Measurements from ENCODE around the gene ANTKMT. TPM values are rescaled to one million over a fixed set of nuclear protein-coding genes. Genes with fewer than 3 reads are reported as not detected.

Gene ANTKMT
- total and polyA plus RNA-seq, 2 of the 8 experiments (the other 6 are each of a cell fraction or from before 2014, with no cell fraction given) = 26.5 to 26.6 TPM

- H3K4me3 ChIP-seq (ENCODE audit: extremely low read depth in 1 of 4, insufficient read depth in 2 of 4, low read depth in 3 of 4, low read length in 4 of 4) = no peak overlapping the region
- CTCF ChIA-PET (ENCODE audit: partially characterized antibody) = interaction anchor here (0.7 to 1.6 kb wide), 2 partner anchors 9 to 19 kb away, joined by 3 read pairs; no protein-coding TSS in a partner anchor
- TF ChIP-seq HDAC6 (IDR thresholded peaks at IDR 0.05; ENCODE audit: low read depth, low read length) = no peak
- no peak for TF ChIP-seq CHD2 (IDR thresholded peaks at IDR 0.05; ENCODE audit: low read length)
- no peak for TF ChIP-seq SP2 (IDR thresholded peaks at IDR 0.05; ENCODE audit: low read length)
- TF ChIP-seq SP4 (IDR thresholded peaks at IDR 0.05; ENCODE audit: low read length) = no peak
- no peak for TF ChIP-seq SRF (IDR thresholded peaks at IDR 0.05; ENCODE audit: low read depth, low read length)
- TF ChIP-seq TEAD4 (IDR thresholded peaks at IDR 0.05; ENCODE audit: low read depth, low read length) = no peak
- TF ChIP-seq TCF12 (IDR thresholded peaks at IDR 0.05; ENCODE audit: low read depth, low read length) = no peak
- no peak for TF ChIP-seq RXRA (IDR thresholded peaks at IDR 0.05; ENCODE audit: insufficient read depth, low read depth, low read length)
- TF ChIP-seq ATF2 (IDR thresholded peaks at IDR 0.05; ENCODE audit: low read length) = no peak
- no peak for TF ChIP-seq GABPA (IDR thresholded peaks at IDR 0.05; ENCODE audit: borderline replicate concordance, insufficient read depth, low read length)
- TF ChIP-seq POU5F1 (IDR thresholded peaks at IDR 0.05; ENCODE audit: low read depth, low read length) = no peak
- no peak for TF ChIP-seq PHF8 (conservative IDR thresholded peaks at IDR 0.05; ENCODE audit: low read depth, low read length)
- no peak for TF ChIP-seq SIX5 (IDR thresholded peaks at IDR 0.05; ENCODE audit: low read depth, low read length)
These were observed 44.0 kb downstream of the ANTKMT start for GRCh38 chr16:764848-765487.

More at GRCh38 chr16:764848-765487, 44.0 kb downstream of the ANTKMT start:
- Histone ChIP-seq H3K18ac (ENCODE audit: extremely low read depth, low read length) (no peak overlapping the region), H2BK120ac (replicated peaks; ENCODE audit: low read depth, low read length) (no peak overlapping the region), H3K36me3 (ENCODE audit: control insufficient read depth in 2 of 4, insufficient read depth in 4 of 4, low read length in 3 of 4) (no peaks in the 10 kb centered on the region), H3K27ac (ENCODE audit: low read depth, low read length) (no peak overlapping the region), H2BK15ac (ENCODE audit: low read length) (no peak overlapping the region), H3K9me3 (ENCODE audit: insufficient read depth in 2 of 2, low read depth in 1 of 2, low read length in 1 of 2) (no peaks in the 10 kb centered on the region), H3K79me2 (ENCODE audit: control insufficient read depth in 1 of 2, insufficient read depth in 2 of 2, low read length in 2 of 2) (no peaks in the 10 kb centered on the region), H4K5ac (ENCODE audit: insufficient read length, low read depth, low read length) (no peak overlapping the region), H3K23me2 (ENCODE audit: low read depth, low read length) (no peaks in the 10 kb centered on the region; the same call in 1 of the 2 replicates), H4K91ac (replicated peaks; ENCODE audit: insufficient read length, low read length) (no peak overlapping the region), H3K23ac (ENCODE audit: insufficient read length) (no peak overlapping the region), H3K4me1 (replicated peaks in 1 of 4; ENCODE audit: control insufficient read depth in 3 of 4, insufficient read depth in 4 of 4, low read length in 3 of 4) (peaks cover 0 to 9% (median 6%) of the 10 kb centered on the region in 4 experiments; a peak in 5 of 7 replicates), H3K9ac (replicated peaks in 1 of 4; ENCODE audit: extremely low read depth in 1 of 4, low read depth in 3 of 4, low read length in 3 of 4) (no peak overlapping the region), H2AFZ (ENCODE audit: low read length) (no peak overlapping the region), H2BK12ac (ENCODE audit: low read depth, low read length) (no peak overlapping the region), H2BK5ac (ENCODE audit: low read depth, low read length) (no peak overlapping the region), H2AK5ac (ENCODE audit: low read depth, low read length) (no peak overlapping the region), H3K4me2 (ENCODE audit: insufficient read depth in 1 of 2, low read depth in 2 of 2, low read length in 2 of 2) (no peak overlapping the region), H2BK20ac (ENCODE audit: low read length) (no peak overlapping the region), H3K79me1 (ENCODE audit: low read depth, low read length) (no peaks in the 10 kb centered on the region), H3K14ac (ENCODE audit: insufficient read length) (no peak overlapping the region), H3K56ac (replicated peaks; ENCODE audit: insufficient read length, low read depth, low read length) (no peak overlapping the region), H3K4ac (replicated peaks; ENCODE audit: insufficient read length, low read depth, low read length) (no peak overlapping the region), H4K20me1 (replicated peaks in 1 of 2; ENCODE audit: control insufficient read depth in 1 of 2, insufficient read depth in 2 of 2, low read length in 2 of 2) (no peaks in the 10 kb centered on the region), H4K8ac (ENCODE audit: extremely low read depth, insufficient read depth, low read length) (no peak overlapping the region), H3K27me3 (replicated peaks in 1 of 4; ENCODE audit: control insufficient read depth in 3 of 4, extremely low read depth in 1 of 4, insufficient read depth in 3 of 4, low read length in 3 of 4) (no peaks in the 10 kb centered on the region)
- WGBS, 2 experiments (ENCODE audit: extremely low coverage in 1 of 2, insufficient coverage in 1 of 2, insufficient read length in 1 of 2, insufficient replicate concordance in 2 of 2, low coverage in 1 of 2, low lambda C conversion rate in 2 of 2, missing lambda C conversion rate in 1 of 2) = 91% methylated on average over 13 of the region's 38 CpGs; no CpG with 5 or more reads in 1 of the 2 experiments
- POLR2A ChIA-PET (ENCODE audit: partially characterized antibody) = interaction anchor here (1.1 kb wide), 1 partner anchor 45 kb away, joined by 3 read pairs; no protein-coding TSS in a partner anchor
- DNase-seq (ENCODE audit: low read depth in 1 of 2, low spot score in 2 of 2) (no peak), FAIRE-seq (no peak)
